Measurements from ENCODE around the gene RND1. TPM values are rescaled to one million over a fixed set of nuclear protein-coding genes. Genes with fewer than 3 reads are reported as not detected.

The RND1 gene
- total and polyA plus RNA-seq, 2 experiments from 2014 or later = 9.3 to 10.4 TPM

DNA sequence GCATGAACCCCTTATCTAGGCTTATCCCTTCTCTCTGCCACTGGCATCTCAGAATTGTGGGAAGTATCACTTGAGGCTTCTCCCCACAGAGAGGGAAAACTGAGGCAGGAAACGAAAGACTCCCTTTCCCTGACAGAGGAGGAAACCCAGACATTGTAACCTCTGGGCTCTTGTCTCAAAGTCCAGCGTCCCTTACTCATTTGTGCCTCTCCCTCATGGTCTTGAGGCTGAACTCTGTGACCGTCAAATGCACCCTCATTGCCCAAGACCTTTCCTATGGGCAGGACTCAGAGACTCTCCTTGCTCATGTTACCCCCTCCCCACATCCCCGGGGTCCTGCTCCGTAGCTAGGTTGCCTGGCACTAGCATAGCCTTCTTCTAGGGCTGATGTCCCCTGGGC, 43.5 kb downstream of the RND1 start:
- H3K36me3 ChIP-seq (ENCODE audit: insufficient read depth) = no peaks in the 10 kb centered on the region
- no peak for ATAC-seq

DNA sequence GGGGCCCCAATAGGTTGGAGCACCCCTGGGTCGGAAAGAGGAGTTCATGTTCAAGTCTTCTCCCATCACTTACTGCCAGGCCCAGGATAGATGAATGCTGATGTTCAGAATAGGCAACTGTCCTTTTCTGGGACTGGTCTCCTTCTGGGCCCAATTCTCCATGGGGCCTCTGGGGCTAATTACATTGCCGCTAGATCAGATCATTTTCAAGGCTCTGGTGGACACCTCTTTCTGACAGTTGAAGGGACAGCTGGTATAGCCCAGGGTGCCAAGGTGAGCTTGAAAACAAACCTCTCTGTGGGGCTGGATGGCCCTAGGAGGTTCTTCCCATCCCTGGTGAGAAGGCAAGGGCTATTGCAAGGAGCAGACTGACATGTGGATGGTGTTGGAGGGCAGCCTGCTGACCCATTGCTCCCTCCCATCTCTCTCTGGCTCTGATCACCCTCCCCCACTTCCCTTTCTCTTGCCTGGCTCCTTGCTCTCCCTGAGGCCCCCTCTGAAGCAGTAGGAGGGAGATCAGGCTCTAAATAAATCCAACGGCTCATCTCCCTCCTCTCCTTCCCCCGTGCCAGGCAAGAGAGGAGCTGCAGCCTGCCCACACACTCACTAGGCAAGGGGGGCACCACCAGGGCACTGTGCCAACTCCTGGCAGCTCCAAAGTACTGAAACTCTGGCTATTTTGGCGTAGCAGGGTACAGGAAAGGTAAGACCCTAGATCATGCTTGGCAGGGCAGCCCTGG, 45.5 kb downstream of the RND1 start:
- ATAC-seq = no peak
- peaks cover 51% of the 10 kb centered on the region for H3K27me3 Mint-ChIP-seq (ENCODE audit: insufficient read depth, low read depth, poor library complexity)
- TF ChIP-seq, protein P1, sequence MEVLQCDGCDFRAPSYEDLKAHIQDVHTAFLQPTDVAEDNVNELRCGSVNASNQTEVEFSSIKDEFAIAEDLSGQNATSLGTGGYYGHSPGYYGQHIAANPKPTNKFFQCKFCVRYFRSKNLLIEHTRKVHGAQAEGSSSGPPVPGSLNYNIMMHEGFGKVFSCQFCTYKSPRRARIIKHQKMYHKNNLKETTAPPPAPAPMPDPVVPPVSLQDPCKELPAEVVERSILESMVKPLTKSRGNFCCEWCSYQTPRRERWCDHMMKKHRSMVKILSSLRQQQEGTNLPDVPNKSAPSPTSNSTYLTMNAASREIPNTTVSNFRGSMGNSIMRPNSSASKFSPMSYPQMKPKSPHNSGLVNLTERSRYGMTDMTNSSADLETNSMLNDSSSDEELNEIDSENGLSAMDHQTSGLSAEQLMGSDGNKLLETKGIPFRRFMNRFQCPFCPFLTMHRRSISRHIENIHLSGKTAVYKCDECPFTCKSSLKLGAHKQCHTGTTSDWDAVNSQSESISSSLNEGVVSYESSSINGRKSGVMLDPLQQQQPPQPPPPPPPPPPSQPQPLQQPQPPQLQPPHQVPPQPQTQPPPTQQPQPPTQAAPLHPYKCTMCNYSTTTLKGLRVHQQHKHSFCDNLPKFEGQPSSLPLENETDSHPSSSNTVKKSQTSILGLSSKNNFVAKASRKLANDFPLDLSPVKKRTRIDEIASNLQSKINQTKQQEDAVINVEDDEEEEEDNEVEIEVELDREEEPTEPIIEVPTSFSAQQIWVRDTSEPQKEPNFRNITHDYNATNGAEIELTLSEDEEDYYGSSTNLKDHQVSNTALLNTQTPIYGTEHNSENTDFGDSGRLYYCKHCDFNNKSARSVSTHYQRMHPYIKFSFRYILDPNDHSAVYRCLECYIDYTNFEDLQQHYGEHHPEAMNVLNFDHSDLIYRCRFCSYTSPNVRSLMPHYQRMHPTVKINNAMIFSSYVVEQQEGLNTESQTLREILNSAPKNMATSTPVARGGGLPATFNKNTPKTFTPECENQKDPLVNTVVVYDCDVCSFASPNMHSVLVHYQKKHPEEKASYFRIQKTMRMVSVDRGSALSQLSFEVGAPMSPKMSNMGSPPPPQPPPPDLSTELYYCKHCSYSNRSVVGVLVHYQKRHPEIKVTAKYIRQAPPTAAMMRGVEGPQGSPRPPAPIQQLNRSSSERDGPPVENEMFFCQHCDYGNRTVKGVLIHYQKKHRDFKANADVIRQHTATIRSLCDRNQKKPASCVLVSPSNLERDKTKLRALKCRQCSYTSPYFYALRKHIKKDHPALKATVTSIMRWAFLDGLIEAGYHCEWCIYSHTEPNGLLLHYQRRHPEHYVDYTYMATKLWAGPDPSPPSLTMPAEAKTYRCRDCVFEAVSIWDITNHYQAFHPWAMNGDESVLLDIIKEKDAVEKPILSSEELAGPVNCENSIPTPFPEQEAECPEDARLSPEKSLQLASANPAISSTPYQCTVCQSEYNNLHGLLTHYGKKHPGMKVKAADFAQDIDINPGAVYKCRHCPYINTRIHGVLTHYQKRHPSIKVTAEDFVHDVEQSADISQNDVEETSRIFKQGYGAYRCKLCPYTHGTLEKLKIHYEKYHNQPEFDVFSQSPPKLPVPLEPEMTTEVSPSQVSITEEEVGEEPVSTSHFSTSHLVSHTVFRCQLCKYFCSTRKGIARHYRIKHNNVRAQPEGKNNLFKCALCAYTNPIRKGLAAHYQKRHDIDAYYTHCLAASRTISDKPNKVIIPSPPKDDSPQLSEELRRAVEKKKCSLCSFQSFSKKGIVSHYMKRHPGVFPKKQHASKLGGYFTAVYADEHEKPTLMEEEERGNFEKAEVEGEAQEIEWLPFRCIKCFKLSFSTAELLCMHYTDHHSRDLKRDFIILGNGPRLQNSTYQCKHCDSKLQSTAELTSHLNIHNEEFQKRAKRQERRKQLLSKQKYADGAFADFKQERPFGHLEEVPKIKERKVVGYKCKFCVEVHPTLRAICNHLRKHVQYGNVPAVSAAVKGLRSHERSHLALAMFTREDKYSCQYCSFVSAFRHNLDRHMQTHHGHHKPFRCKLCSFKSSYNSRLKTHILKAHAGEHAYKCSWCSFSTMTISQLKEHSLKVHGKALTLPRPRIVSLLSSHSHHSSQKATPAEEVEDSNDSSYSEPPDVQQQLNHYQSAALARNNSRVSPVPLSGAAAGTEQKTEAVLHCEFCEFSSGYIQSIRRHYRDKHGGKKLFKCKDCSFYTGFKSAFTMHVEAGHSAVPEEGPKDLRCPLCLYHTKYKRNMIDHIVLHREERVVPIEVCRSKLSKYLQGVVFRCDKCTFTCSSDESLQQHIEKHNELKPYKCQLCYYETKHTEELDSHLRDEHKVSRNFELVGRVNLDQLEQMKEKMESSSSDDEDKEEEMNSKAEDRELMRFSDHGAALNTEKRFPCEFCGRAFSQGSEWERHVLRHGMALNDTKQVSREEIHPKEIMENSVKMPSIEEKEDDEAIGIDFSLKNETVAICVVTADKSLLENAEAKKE (CRISPR knock-in tag; IDR thresholded peaks at IDR 0.05) = no peak
- TF ChIP-seq STAT1 (IDR thresholded peaks at IDR 0.05; ENCODE audit: unreplicated experiment) = no peak
- TF ChIP-seq, protein P2, sequence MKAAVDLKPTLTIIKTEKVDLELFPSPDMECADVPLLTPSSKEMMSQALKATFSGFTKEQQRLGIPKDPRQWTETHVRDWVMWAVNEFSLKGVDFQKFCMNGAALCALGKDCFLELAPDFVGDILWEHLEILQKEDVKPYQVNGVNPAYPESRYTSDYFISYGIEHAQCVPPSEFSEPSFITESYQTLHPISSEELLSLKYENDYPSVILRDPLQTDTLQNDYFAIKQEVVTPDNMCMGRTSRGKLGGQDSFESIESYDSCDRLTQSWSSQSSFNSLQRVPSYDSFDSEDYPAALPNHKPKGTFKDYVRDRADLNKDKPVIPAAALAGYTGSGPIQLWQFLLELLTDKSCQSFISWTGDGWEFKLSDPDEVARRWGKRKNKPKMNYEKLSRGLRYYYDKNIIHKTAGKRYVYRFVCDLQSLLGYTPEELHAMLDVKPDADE (IDR thresholded peaks at IDR 0.05) = no peak

More for the DNA sequence above, 43.5 kb downstream of the RND1 start:
- no peak overlapping the region for H3K27ac Mint-ChIP-seq
- peaks cover 40% of the 10 kb centered on the region for H3K4me1 Mint-ChIP-seq
- no peak overlapping the region for H3K4me3 Mint-ChIP-seq
- no peak for TF ChIP-seq JUNB (IDR thresholded peaks at IDR 0.05; ENCODE audit: unreplicated experiment)
- DNase-seq (ENCODE audit: low spot score) = no peak
- H2AFZ ChIP-seq = no peak overlapping the region
- peaks cover 10% of the 10 kb centered on the region; the same call in 1 of the 3 replicates for H3K36me3 Mint-ChIP-seq (ENCODE audit: low read depth)
- H4K20me1 ChIP-seq (replicated peaks; ENCODE audit: insufficient read depth) = no peaks in the 10 kb centered on the region; the same call in 1 of the 2 replicates
- no peaks in the 10 kb centered on the region for H3K9me2 ChIP-seq (ENCODE audit: insufficient read depth)
- no peaks in the 10 kb centered on the region for H3K79me2 ChIP-seq (replicated peaks; ENCODE audit: insufficient read depth)
- H3K4me1 ChIP-seq (ENCODE audit: insufficient read depth) = peaks cover 9% of the 10 kb centered on the region
- H3K4me2 ChIP-seq = no peak overlapping the region
- H3K27me3 Mint-ChIP-seq (ENCODE audit: insufficient read depth, low read depth, poor library complexity) = peaks cover 33% of the 10 kb centered on the region
- H3K9me3 Mint-ChIP-seq = no peaks in the 10 kb centered on the region; the same call in 2 of the 3 replicates
- H3K27ac ChIP-seq (ENCODE audit: low read depth) = no peak overlapping the region
- peaks cover 40% of the 10 kb centered on the region for H3K27me3 ChIP-seq (ENCODE audit: insufficient read depth)
- no peak overlapping the region for H3K4me3 ChIP-seq
- H3F3A ChIP-seq (replicated peaks; ENCODE audit: low read depth) = no peaks in the 10 kb centered on the region; the same call in 1 of the 2 replicates

More for the DNA sequence above, 45.5 kb downstream of the RND1 start:
- Mint-ChIP-seq H3K9me3 (no peaks in the 10 kb centered on the region), H3K4me1 (peaks cover 48% of the 10 kb centered on the region), H3K4me3 (peak overlapping the region; percentile 45; the same call in 1 of the 3 replicates), H3K27ac (no peak overlapping the region), H3K36me3 (ENCODE audit: low read depth) (peaks cover 1% of the 10 kb centered on the region; the same call in 1 of the 3 replicates)
- Histone ChIP-seq H3K27me3 (ENCODE audit: insufficient read depth) (peaks cover 60% of the 10 kb centered on the region), H3K79me2 (replicated peaks; ENCODE audit: insufficient read depth) (no peaks in the 10 kb centered on the region), H4K20me1 (replicated peaks; ENCODE audit: insufficient read depth) (no peaks in the 10 kb centered on the region; the same call in 1 of the 2 replicates), H2AFZ (no peak overlapping the region), H3K4me2 (peak overlapping the region; percentile 86; the same call in 1 of the 2 replicates), H3K36me3 (ENCODE audit: insufficient read depth) (no peaks in the 10 kb centered on the region), H3K9me2 (ENCODE audit: insufficient read depth) (no peaks in the 10 kb centered on the region), H3K4me1 (ENCODE audit: insufficient read depth) (peaks cover 17% of the 10 kb centered on the region), H3K27ac (ENCODE audit: low read depth) (no peak overlapping the region), H3F3A (replicated peaks; ENCODE audit: low read depth) (no peaks in the 10 kb centered on the region; the same call in 1 of the 2 replicates), H3K4me3 (0 out of 2 replicates have a peak overlapping the region, but pooled peaks have one; percentile 85)
- DNase-seq (ENCODE audit: low spot score) = no peak
